CD4-positive, alpha-beta T cell treated with Interleukin-4 for 4 hours (primary cell): ENCODE data around the gene COPG2.
"Not testable (repeated sequence)": the region's sequence is repeated elsewhere in the genome, so short reads cannot be mapped to it uniquely, and the experiment has no call there.

Experiments used
- DNase-seq: peaks from one replicate; pipeline ENCODE4 v3.0.0-alpha.2; 2020

Gene COPG2

DNA sequence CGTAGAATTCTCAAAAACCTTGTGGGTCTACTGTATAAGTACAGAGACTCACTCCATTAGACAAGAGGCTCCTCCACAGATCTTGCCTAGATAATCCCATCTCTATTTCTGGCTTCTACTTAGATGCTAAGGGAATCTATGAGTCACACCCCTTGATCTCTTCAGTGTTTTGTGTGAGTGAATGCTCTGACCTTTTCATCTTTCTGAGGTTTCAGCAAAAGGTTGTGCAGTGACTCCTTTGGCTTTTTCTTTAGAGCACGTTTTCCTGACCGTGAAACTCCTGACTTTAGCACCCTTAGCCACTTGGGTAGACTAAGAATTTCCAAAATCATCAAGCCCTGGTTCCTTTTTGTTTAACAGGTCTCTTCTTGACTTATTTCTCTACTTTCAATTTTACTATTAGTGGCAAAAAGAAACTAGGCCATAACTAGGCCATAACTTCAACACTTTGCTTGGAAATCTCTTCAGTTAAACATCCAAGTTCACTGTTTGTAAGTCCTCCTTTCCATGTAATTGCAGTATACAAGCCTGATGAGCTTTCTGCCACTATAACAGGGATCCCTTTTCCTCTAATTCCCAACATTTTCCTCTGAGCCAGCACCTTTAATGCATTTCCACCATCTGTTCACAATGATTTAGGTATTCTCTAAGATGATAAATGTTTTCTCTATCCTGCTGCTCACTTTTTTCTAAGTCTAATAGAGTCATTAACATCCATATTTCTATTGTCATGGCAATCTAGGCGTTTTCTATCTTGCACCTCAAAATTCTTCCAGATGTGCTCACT, 19.4 kb downstream of the COPG2 start:
- no peak for DNase-seq

DNA sequence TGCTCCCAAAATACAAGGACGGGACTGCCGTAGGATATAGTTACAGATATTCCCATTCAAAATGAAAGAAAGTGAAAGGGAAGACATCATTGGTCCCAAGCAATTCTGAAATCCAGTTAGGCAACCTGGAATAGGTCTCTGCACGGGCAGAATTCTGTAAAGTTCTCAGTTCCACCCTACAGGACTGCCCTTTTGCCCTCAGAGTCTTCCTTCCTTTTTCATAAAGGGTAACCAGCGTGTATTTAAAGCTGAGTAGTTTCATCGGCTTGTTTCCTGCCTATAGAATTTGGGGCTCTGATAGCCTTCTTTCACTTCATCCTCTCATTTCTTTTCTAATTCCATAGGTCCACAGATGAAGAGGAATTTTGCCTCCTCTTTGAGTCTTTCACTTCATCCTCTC, 20.0 kb downstream of the COPG2 start:
- DNase-seq, result no peak

DNA sequence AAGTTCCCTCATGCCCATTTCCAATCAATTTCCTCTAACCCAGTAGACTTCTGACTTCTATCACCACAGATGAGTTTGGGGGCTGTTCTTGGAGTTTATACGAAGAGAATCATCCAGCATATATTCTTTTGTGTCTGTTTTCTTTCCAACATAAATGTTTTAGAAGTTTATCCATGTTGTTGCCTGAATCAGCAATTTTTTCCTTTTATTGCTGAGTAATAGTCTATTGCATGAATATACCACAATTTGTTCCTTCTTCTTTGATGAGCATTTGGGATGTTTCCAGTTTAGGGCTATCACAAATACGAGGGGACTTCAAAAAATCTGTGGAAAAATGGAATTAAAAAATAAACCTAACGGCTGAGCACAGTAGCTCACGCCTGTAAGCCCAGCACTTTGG, 26.2 kb downstream of the COPG2 start:
- no peak for DNase-seq

DNA sequence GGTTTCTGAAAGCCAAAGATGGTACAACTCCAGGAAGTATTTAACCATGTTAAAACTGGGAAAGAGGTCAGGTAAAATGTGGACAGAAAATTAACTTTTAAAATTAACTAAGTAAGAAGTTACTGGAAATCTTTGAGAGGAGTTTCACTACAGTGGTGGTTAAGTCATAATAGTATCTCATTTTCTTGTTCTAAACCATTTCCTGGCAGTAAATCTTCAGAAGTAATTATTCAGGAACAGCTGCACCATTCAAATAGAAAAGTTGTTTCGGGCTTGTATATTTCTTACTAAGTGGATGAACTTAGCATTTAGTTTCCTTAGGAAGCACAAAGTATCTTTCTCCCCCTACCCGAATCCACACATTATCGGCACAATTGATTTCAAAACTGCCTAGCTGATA, 27.1 kb downstream of the COPG2 start:
- no peak for DNase-seq

DNA sequence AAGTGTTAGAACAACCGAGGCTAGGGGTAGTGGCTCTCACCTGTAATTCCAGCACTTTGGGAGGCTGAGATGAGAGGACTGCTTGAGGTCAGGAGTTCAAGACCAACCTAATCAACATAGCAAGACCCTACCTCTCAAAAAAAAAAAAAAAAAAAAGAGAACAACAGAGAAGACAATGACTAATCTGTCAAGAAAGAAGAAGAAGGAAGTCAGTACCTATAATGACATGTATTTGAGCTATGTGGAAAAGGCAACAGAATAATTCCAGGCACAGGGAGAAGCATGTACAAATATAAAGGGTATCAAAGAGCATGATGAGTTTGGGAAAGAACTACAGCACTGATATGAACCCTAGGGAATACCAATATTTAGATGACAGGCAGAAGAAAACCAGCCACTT, 27.5 kb downstream of the COPG2 start:
- DNase-seq, result no peak

DNA sequence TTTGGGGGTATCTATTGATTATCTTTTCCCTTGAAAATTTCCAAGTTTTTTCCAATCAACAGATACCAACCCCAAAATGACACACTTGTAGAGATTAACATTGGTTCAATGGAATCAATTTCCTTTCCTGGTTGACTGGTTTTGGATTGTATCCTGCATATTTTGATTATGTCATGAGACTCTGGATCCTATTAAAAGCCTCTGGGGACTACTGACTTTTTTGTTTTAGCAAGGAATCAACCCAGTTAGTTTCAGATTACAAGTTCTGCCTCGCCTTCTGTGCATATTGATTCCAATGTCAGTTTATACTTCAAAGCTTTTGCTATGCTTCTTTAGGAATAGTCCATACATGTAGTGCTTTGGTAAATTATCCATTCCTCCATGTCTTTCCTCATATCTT, 29.2 kb downstream of the COPG2 start:
- no peak for DNase-seq

DNA sequence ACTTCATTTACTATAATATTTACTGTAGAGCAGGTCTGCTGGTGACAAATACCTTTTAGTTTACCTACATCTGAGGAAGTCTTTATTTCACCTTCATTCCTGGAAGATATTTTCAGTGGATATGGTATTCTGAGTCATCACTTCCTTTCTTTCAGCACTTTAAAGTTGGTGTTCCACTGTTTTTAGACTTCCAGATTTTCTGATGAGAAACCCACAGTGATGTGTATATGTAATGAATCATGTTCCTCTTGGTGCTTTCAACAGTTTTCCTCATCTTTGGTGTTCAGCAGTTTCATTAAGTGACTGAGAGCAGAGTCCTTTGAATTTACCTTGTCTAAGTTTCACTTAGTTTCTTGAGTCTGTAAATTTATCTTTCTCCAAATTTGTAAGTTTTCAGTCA, 36.4 kb downstream of the COPG2 start:
- DNase-seq, result no peak

DNA sequence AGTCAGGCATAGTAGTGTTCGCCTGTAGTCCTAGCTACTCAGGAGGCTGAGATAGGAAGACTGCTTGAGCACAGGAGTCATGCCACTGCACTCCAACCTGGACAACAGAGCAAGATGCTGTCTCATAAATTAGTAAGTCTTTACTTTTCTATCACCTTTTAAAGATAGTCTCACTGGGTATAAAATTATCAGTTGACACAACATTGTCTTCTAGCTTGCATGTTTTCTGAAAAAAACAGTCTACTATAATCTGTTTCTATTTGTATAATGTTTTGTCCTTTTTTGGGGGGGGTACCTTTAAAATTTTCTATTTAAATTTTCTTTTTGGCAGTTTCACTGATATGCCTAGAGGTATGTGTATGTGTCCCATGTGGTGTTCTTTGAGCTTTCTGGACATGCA, 39.6 kb downstream of the COPG2 start:
- no peak for DNase-seq

DNA sequence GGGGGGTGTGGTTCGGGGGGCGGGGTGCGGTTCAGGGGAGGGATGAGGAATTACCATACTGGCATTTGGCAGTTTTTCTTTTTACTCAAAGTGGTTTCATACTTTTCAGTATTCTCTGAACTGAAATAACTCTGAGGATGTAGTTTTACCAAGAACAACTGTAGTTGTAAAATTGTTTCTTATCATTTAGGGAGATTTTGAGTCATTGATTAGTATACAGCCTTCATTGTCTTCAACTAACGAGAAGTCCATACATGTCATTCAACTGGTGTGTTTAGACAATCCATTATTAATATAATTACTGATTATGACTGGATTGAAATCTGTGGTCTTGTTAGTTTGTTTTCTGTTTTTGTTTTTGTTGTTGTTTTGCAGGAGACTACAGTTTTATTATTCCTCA, 40.8 kb downstream of the COPG2 start:
- no peak for DNase-seq

DNA sequence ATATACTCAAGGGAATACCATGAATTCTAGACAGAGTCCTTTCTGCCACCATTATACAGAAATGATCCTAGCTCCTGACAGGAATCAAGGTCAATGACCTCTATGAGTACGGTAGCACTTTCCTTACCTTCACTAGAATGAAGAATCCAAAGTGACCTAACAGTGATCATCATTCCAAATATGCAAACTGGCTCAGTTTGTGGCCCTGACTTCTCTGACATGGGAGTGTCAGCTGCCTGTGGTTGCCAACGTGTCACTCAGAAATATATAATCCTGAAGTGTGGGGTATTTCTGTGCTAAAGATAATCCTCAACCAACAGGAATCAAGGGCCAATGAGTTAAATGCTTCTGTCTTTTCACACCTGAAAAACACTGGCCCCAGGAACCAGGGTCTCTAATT, 45.7 kb downstream of the COPG2 start:
- DNase-seq, result no peak

DNA sequence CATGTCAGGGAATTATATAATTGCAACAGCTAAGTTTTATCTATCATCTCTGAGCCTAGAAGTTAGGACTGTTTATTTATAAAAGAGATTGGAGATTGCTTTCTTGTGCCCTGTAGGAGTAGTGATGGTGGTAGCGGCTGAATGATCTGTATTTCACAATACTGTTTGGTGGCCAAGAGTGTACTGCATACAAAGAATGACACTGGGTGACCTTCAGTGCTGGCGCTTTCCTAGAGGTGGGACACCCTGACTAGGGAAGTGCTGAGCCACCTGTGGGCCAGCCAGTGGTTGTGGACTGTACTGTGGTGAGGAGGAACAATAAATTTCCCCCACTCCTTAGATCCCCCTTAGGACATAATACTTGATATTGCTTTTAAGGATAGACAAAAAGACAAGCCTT, 53.0 kb downstream of the COPG2 start:
- no peak for DNase-seq

DNA sequence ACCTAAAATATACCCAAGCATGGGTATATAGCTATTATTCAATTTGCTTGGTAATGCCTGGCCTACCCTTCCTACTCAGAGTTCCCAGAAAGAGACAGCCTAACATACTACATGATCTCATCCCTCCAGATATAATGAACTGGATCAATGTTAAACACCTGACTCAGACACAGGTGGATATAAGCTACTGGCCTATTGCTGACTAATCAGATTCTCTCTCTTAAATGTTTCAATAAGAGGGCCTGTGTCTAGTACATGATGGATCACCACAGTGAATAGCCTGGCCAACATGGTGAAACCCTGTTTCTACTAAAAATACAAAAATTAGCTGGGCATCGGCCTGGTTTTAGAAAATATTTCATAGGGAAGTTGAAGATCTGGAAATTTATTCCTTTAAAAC, 54.1 kb downstream of the COPG2 start:
- no peak for DNase-seq

DNA sequence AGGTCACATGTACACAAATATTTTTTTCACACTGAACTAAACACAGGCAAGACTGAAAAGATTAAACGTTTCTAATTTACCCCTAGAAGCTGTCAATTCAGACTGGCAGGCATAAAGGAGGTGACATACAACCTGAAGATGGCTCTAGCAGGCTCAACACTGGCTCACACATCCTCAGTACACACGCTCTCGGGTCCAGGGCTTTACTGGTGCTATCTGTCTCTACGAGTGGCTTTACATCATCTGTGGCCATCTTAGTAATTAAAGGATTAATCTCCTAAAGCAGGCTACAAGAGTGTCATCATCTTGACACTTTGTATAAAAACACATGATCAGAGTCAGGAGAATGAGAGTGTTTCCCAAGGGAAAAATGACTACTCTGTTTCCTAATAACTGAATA, 57.3 kb downstream of the COPG2 start:
- DNase-seq, result no peak

DNA sequence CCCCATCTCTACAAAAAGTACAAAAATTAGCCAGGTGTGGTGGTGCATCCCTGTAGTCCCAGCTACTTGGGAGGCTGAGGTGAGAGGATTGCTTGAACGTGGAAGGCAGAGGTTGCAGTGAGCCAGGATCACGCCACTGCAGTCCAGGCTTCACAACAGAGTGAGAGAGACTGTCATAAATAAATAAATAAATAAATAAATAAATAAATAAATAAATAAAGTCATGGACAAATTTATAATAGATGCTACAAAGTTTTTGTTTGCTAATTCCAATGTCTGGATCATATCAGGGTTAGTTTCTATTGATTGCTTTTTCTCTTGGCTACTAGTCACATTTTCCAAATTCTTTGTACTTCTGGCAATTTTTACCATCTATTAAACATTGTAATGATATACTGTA, 61.5 kb downstream of the COPG2 start:
- not testable (repeated sequence) for DNase-seq

DNA sequence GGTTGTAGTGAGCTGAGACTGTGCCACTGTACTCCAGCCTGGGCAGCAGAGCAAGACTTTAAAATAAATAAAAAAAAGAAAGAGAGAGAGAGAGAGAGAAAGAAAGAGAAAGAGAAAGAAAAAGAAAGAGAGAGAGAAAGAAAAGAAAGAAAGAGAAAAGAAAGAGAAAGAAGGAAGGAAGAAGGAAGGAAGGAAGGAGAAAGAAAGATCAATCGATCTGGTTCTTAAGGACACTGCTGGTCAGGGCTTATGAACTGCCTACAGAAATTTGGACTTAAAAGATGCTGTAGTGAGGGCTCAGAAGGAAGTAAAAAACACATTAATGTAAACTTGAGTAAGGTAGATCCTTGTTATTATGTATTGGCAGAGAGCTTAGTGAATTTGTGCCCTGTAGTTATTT, 62.4 kb downstream of the COPG2 start:
- no peak for DNase-seq

DNA sequence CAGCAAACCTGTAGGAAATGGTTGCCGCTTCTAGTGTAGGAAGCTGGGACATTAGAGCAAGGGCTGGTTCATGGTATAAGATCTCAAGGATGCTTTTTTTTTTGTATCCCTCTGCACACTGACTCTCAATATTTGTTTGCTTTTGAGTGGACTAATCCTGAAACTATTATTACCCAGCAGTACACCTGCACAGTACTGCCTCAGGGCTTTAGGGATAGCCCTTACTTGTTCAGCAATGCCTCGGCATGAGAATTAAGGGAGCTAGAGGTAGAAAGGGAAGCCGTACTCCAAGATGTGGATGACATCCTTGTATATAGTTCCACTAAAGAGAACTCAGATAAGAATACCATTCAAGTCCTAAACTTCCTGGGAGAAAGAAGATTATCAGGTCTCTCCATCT, 70.5 kb downstream of the COPG2 start:
- no peak for DNase-seq

DNA sequence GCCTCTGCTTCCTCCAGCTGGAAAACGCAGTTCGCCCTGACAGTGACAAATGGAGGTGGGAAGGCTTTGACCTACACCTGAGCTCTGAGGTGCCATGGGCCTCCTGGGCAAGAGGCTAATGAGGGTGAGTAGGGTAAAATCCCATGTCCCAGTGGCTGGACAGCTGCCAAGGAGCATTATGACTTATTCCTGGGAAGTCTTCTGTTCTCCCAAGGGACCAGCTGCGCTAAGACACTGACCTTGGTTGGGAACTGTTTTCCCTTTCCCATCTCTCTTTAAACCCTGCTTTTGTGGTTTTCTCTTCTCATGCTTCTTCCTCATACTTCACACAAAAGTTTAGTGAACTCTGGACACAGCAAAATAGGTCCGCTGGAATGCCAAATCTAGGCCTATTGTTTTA, 72.6 kb downstream of the COPG2 start:
- no peak for DNase-seq

DNA sequence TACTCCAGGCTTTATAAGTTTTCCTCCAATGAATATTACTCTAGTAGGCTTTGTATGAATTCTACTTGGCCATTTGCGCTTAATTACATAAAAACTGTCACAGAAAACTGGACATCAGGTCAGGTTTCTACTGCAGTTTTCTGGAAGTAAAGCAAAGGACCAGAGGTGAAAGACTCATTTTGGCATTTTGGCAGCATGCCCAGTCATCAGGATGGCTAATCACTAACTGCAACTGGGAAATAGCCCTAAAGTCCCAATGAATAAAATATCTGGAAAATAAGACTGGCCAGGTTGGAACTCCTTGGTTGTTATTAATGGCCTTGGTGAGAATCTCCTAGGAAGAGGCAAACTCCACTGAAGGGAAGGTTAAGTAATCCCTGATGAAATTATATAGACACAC, 75.5 kb downstream of the COPG2 start:
- DNase-seq, result no peak

DNA sequence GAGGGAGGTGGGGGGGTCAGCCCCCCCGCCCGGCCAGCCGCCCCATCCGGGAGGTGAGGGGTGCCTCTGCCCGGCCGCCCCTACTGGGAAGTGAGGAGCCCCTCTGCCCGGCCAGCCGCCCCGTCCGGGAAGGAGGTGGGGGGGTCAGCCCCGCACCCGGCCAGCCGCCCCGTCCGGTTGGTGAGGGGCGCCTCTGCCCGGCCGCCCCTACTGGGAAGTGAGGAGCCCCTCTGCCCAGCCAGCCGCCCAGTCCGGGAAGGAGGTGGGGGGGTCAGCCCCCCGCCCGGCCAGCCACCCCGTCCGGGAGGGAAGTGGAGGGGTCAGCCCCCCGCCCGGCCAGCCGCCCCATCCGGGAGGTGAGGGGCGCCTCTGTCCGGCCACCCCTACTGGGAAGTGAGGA, 77.1 kb downstream of the COPG2 start:
- DNase-seq, result not testable (repeated sequence)

DNA sequence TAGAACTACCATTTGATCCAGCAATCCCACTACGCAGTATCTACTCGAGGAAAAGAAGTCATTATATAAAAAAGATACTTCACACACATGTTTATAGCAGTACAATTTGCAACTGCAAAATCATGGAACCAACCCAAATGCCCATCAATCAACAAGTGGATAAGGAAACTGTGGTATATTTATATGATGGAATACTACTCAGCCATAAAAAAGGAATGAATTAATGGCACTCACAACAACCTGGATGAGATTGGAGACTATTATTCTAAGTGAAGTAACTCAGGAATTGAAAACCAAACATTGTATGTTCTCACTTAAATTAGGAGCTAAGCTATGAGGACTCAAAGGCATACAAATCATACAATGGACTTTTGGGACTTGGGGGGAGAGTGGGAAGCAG, 82.6 kb downstream of the COPG2 start:
- not testable (repeated sequence) for DNase-seq

DNA sequence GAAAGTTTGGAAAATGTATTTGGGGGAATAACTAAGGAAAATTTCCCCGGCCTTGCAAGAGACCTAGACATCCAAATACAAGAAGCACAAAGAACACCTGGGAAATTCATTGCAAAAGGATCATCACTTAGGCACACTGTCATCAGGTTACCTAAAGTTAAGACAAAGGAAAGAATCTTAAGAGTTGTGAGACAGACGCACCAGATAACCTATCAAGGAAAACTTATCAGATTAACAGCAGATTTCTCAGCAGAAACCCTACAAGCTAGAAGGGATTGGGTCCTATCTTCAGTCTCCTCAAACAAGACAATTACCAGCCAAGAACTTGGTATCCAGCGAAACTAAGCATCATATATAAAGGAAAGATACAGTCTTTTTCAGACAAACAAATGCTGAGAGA, 93.4 kb downstream of the COPG2 start:
- DNase-seq, result not testable (repeated sequence)

DNA sequence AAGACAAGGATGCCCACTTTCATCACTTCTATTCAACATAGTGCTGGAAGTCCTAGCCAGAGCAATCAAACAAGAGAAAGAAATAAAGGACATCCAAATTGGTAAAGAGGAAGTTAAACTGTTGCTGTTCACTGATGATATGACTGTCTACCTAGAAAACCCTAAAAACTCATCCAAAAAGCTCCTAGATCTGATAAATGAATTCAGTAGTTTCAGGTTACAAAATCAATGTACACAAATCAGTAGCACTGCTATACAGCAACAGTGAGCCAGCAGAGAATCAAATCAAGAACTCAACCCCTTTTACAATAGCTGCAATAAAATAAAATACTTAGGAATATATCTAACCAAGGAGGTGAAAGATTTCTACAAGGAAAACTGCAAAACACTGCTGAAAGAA, 98.4 kb downstream of the COPG2 start:
- not testable (repeated sequence) for DNase-seq

DNA sequence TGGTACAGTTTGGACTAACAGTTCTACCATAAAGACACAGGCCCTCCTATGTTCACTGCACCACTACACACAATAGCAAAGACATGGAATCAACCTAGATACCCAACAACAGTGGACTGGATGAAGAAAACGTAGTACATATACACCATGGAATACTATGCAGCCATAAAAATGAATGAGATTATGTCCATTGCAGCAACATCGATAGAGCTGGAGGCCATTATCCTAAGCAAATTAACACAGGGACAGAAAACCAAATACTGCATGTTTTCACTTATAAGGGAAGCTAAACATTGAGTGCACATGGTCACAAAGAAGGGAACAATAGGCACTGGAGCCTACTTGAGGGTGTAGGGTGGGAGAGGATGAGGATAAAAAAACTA, 101.7 kb downstream of the COPG2 start:
- no peak for DNase-seq

DNA sequence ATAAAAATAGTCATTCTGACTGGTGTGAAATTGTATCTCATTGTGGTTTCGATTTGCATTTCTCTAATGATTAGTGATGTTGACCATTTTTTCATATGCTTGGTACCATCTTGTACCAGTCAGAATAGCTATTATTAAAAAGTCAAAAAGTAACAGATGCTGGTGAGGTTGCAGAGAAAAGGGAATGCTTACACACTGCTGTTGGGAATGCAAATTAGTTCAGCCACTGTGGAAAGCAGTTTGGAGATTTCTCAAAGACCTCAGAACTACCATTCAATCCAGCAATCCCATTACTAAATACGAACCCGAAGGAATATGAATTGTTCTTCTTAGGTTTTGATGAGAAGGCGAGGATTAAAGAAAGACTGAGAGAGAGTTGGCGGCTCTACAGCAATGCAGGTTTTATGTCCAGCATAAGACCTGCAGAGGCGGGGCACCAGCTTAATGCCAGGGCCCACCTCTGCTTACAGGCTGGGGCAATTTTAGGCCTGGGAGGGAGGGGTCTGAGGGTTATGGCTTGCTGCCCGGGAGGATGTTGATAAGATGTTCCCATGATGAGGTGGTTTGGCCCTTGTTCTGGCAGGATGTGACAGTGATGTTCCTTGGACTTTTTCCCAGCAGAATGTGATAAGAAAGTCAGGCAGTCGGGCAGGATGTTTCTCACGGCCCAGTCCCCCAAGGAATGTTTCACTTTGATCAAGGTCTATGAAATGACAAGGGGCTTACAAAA, 102.2 kb downstream of the COPG2 start:
- no peak for DNase-seq

DNA sequence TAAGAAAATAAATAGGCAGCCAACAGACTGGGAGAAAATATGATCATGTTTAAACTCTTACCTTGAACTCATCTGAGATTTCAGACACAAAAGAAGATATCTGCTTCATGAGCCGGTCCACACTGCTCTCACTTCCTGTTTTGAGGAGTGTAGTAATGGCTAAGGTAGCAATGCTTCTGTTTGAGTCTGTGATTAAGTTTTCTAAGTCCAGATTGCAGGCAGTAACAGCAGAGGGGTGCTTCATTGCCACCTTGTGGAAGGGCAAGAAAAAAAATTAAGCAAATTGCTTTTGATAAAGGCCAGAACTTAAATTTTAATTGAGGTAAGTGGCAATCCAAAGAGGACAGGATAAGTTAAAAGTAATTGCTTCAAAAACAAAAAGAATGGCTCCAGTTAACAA, 107.6 kb downstream of the COPG2 start:
- DNase-seq, result no peak
